NCI-H1417 (cell line): ENCODE results near the gene DIP2B.
"Not testable (repeated sequence)": the region's sequence is repeated elsewhere in the genome, so short reads cannot be mapped to it uniquely, and the experiment has no call there.

ENCODE experiments used
- DNase-seq, 3 experiments: peaks; one replicate each; lab custom pipeline; 2025; lab: John Stamatoyannopoulos, UW

The DIP2B gene

GRCh38 chr12:50549885-50550284, 45.1 kb downstream of the DIP2B start:
- no peak for DNase-seq

- DNase-seq = no peak
Measured at GRCh38 chr12:50550530-50551223, 45.9 kb downstream of the DIP2B start.

- no peak for DNase-seq
Measured at GRCh38 chr12:50551866-50552265, 47.1 kb downstream of the DIP2B start.

GRCh38 chr12:50554651-50555050, 49.9 kb downstream of the DIP2B start:
- DNase-seq = no peak

- DNase-seq = no peak
Measured at GRCh38 chr12:50555471-50555885, 50.7 kb downstream of the DIP2B start.

- no peak for DNase-seq
Measured at GRCh38 chr12:50556273-50556672, 51.5 kb downstream of the DIP2B start.

- DNase-seq = not testable (repeated sequence)
Measured at GRCh38 chr12:50556796-50557195, 52.0 kb downstream of the DIP2B start.

- no peak for DNase-seq
Measured at GRCh38 chr12:50557421-50557820, 52.6 kb downstream of the DIP2B start.

- no peak for DNase-seq
Measured at GRCh38 chr12:50558970-50559369, 54.2 kb downstream of the DIP2B start.

GRCh38 chr12:50562520-50563433, 58.0 kb downstream of the DIP2B start:
- no peak for DNase-seq

GRCh38 chr12:50563434-50563787, 58.6 kb downstream of the DIP2B start:
- no peak for DNase-seq

- no peak for DNase-seq
Measured at GRCh38 chr12:50564237-50564947, 59.6 kb downstream of the DIP2B start.

GRCh38 chr12:50564948-50565297, 60.1 kb downstream of the DIP2B start:
- no peak for DNase-seq

- no peak for DNase-seq
Measured at GRCh38 chr12:50566066-50566465, 61.3 kb downstream of the DIP2B start.

GRCh38 chr12:50567926-50568325, 63.1 kb downstream of the DIP2B start:
- DNase-seq = no peak

GRCh38 chr12:50568338-50569091, 63.7 kb downstream of the DIP2B start:
- no peak for DNase-seq

- DNase-seq = no peak
Measured at GRCh38 chr12:50569321-50569720, 64.5 kb downstream of the DIP2B start.

GRCh38 chr12:50569876-50570275, 65.1 kb downstream of the DIP2B start:
- DNase-seq = no peak

- no peak for DNase-seq
Measured at GRCh38 chr12:50571786-50572185, 67.0 kb downstream of the DIP2B start.

GRCh38 chr12:50572287-50572686, 67.5 kb downstream of the DIP2B start:
- DNase-seq = no peak

GRCh38 chr12:50572760-50573159, 68.0 kb downstream of the DIP2B start:
- DNase-seq = peak in 1 of 3 experiments; percentile 39

- DNase-seq = no peak
Measured at GRCh38 chr12:50573271-50573670, 68.5 kb downstream of the DIP2B start.
